Measurements from ENCODE around the gene COMMD9. TPM values are rescaled to one million over a fixed set of nuclear protein-coding genes. Genes with fewer than 3 reads are reported as not detected.

COMMD9 gene
- total and polyA plus RNA-seq, 2 donors (not counting 1 experiment from before 2014, with no cell fraction given): 15.4 to 56.1 TPM

GRCh38 chr11:36274414-36274813 is 14.8 kb downstream of the COMMD9 start:
- TF ChIP-seq CTCF (conservative IDR thresholded peaks at IDR 0.05 in 1 of 2, IDR thresholded peaks at IDR 0.05 in 1 of 2; ENCODE audit: low read depth in 1 of 2, low read length in 2 of 2): no peak
- no peak for TF ChIP-seq EZH2 (IDR thresholded peaks at IDR 0.05; ENCODE audit: low read length, missing control alignments)
- DNase-seq (ENCODE audit: low read depth in 2 of 2): no peak

DNA sequence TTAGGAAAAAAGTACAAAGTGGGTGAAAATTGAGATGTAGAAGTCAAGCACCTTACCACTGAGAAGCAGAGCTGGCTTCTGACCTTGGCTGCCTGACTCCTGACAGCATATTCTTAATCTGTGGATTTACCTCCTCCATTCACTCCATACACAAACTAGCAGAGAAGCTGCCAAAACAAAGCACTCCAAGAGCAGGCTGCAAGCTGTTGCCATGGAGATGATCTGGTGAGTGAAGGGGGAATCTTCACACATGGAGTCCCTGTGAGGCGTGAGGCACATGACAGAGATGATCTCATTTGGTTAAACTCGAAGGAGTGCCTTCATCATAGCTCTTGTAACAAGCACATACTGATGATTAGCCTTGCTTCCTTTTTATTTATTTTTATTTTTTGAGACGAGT is 16.1 kb downstream of the COMMD9 start:
- Histone ChIP-seq H3K27me3 (ENCODE audit: control insufficient read depth, insufficient read depth, low read length) (no peaks in the 10 kb centered on the region), H2AFZ (ENCODE audit: low read length) (no peak overlapping the region), H3K9me3 (ENCODE audit: control insufficient read depth, insufficient read depth, low read depth, low read length) (no peaks in the 10 kb centered on the region), H4K20me1 (ENCODE audit: control insufficient read depth, extremely low read depth, insufficient read depth, low read length) (no peaks in the 10 kb centered on the region), H3K79me2 (ENCODE audit: control insufficient read depth, insufficient read depth, low read length) (no peaks in the 10 kb centered on the region), H3K27ac (ENCODE audit: insufficient read depth, low read length) (no peak overlapping the region), H3K4me2 (ENCODE audit: extremely low read depth, insufficient read depth, low read length) (no peak overlapping the region), H3K9ac (ENCODE audit: insufficient read depth, low read length) (no peak overlapping the region), H3K36me3 (ENCODE audit: control insufficient read depth, insufficient read depth, low read length) (peaks cover 4% of the 10 kb centered on the region), H3K4me3 (replicated peaks in 1 of 4; ENCODE audit: control extremely low read depth in 1 of 4, insufficient read depth in 1 of 4, low read depth in 3 of 4, low read length in 4 of 4) (no peak overlapping the region), H3K4me1 (ENCODE audit: control insufficient read depth, extremely low read depth, insufficient read depth, low read length) (no peaks in the 10 kb centered on the region)
- TF ChIP-seq EZH2 (IDR thresholded peaks at IDR 0.05; ENCODE audit: low read length, missing control alignments): no peak
- no peak for TF ChIP-seq CTCF (conservative IDR thresholded peaks at IDR 0.05 in 1 of 2, IDR thresholded peaks at IDR 0.05 in 1 of 2; ENCODE audit: low read depth in 1 of 2, low read length in 2 of 2)
- peak in 1 of 2 donors; percentile 11 for DNase-seq (ENCODE audit: low read depth in 2 of 2)

More at GRCh38 chr11:36274414-36274813, 14.8 kb downstream of the COMMD9 start:
- no peak overlapping the region for H3K9ac ChIP-seq (ENCODE audit: insufficient read depth, low read length)
- H3K4me2 ChIP-seq (ENCODE audit: extremely low read depth, insufficient read depth, low read length): no peak overlapping the region
- no peaks in the 10 kb centered on the region for H4K20me1 ChIP-seq (ENCODE audit: control insufficient read depth, extremely low read depth, insufficient read depth, low read length)
- H3K9me3 ChIP-seq (ENCODE audit: control insufficient read depth, insufficient read depth, low read depth, low read length): no peaks in the 10 kb centered on the region
- peaks cover 4% of the 10 kb centered on the region for H3K36me3 ChIP-seq (ENCODE audit: control insufficient read depth, insufficient read depth, low read length)
- H3K79me2 ChIP-seq (ENCODE audit: control insufficient read depth, insufficient read depth, low read length): no peaks in the 10 kb centered on the region
- no peak overlapping the region for H3K4me3 ChIP-seq (replicated peaks in 1 of 4; ENCODE audit: control extremely low read depth in 1 of 4, insufficient read depth in 1 of 4, low read depth in 3 of 4, low read length in 4 of 4)
- no peak overlapping the region for H3K27ac ChIP-seq (ENCODE audit: insufficient read depth, low read length)
- no peak overlapping the region for H2AFZ ChIP-seq (ENCODE audit: low read length)
- no peaks in the 10 kb centered on the region for H3K27me3 ChIP-seq (ENCODE audit: control insufficient read depth, insufficient read depth, low read length)
- no peaks in the 10 kb centered on the region for H3K4me1 ChIP-seq (ENCODE audit: control insufficient read depth, extremely low read depth, insufficient read depth, low read length)

DNA sequence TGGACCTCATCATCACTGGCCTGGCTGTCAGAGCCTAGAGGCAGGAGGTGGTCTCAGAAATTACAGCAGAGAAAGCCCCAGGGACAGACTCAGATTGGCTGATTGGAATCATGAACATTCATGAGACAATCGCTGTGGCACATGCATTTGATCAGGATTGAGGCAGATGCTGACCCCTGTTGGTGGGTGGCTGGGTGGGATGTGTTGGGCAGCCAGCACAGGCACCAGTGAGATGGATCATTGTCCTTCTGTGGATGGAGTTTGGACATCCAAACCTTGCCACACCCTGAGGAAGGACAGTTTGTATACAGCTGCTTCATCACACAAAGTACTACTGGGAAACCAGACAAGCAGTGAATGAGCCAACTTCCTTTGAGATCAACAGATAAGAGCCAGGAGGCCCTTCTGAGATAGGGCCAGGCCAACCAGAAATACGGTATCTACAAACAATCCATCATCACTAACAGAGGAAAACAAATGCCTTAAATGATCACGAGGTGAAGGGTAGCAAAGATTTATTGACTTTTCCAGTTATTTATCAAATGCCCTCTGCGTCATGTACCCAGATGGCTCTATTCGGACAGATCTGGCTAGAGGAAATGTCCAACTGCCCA is 17.3 kb downstream of the COMMD9 start:
- Histone ChIP-seq H3K79me2 (ENCODE audit: control insufficient read depth, insufficient read depth, low read length) (no peaks in the 10 kb centered on the region), H4K20me1 (ENCODE audit: control insufficient read depth, extremely low read depth, insufficient read depth, low read length) (no peaks in the 10 kb centered on the region), H3K9me3 (ENCODE audit: control insufficient read depth, insufficient read depth, low read depth, low read length) (no peaks in the 10 kb centered on the region), H3K4me3 (replicated peaks in 1 of 4; ENCODE audit: control extremely low read depth in 1 of 4, insufficient read depth in 1 of 4, low read depth in 3 of 4, low read length in 4 of 4) (no peak overlapping the region), H3K4me1 (ENCODE audit: control insufficient read depth, extremely low read depth, insufficient read depth, low read length) (no peaks in the 10 kb centered on the region), H3K27me3 (ENCODE audit: control insufficient read depth, insufficient read depth, low read length) (no peaks in the 10 kb centered on the region), H2AFZ (ENCODE audit: low read length) (no peak overlapping the region), H3K27ac (ENCODE audit: insufficient read depth, low read length) (no peak overlapping the region), H3K4me2 (ENCODE audit: extremely low read depth, insufficient read depth, low read length) (no peak overlapping the region), H3K36me3 (ENCODE audit: control insufficient read depth, insufficient read depth, low read length) (peaks cover 4% of the 10 kb centered on the region), H3K9ac (ENCODE audit: insufficient read depth, low read length) (no peak overlapping the region)
- no peak for TF ChIP-seq EZH2 (IDR thresholded peaks at IDR 0.05; ENCODE audit: low read length, missing control alignments)
- TF ChIP-seq CTCF (conservative IDR thresholded peaks at IDR 0.05 in 1 of 2, IDR thresholded peaks at IDR 0.05 in 1 of 2; ENCODE audit: low read depth in 1 of 2, low read length in 2 of 2): no peak
- no peak for DNase-seq (ENCODE audit: low read depth in 2 of 2)
